Lung (tissue), 12 donors: ENCODE results near the gene SUGCT. TPM values are rescaled to one million over a fixed set of nuclear protein-coding genes. Genes with fewer than 3 reads are reported as not detected.

Experiments used
- ATAC-seq: fragments of 200-7000 bp; cut with Tn5 transposase; one replicate; pipeline ENCODE4 v1.9.1; 2020; ENCODE audit warnings: moderate number of reproducible peaks; ENCODE audit not compliant: insufficient read depth, low FRiP score
- DNase-seq, 3 donors: peaks; one replicate each; pipeline ENCODE4 v3.0.0-alpha.2; 2013 to 2017
- H3K27ac ChIP-seq, 2 donors: one replicate each; pipeline ENCODE4 v1.5.1; 2013; ENCODE audit warnings: mild to moderate bottlenecking in 2 of 2, moderate library complexity in 2 of 2, control low read depth in 1 of 2, inconsistent platforms in 1 of 2, low read depth in 1 of 2, low read length in 1 of 2
- H3K27me3 ChIP-seq, 3 donors: one replicate each; pipeline ENCODE4 v1.5.1; 2013; ENCODE audit warnings: low read length in 2 of 3; ENCODE audit not compliant: control insufficient read depth in 3 of 3, insufficient read depth in 3 of 3
- H3K36me3 ChIP-seq, 4 donors: one replicate each; pipeline ENCODE4 v1.5.1; 2013; ENCODE audit warnings: low read length in 4 of 4, mild to moderate bottlenecking in 1 of 4, moderate library complexity in 1 of 4; ENCODE audit not compliant: control insufficient read depth in 4 of 4, insufficient read depth in 4 of 4
- H3K4me1 ChIP-seq, 5 donors: one replicate each; pipeline ENCODE4 v1.5.1; 2013; ENCODE audit warnings: low read length in 5 of 5, mild to moderate bottlenecking in 2 of 5, moderate library complexity in 1 of 5; ENCODE audit not compliant: control insufficient read depth in 5 of 5, insufficient read depth in 5 of 5
- H3K4me3 ChIP-seq: one replicate; pipeline ENCODE4 v1.5.1; 2013; ENCODE audit warnings: mild to moderate bottlenecking, control low read depth, moderate library complexity
- H3K9ac ChIP-seq, 2 donors: one replicate each; pipeline ENCODE4 v1.5.1; 2013; ENCODE audit warnings: low read length in 2 of 2, control low read depth in 1 of 2; ENCODE audit not compliant: insufficient read depth in 1 of 2
- H3K9me3 ChIP-seq, 4 donors: one replicate each; pipeline ENCODE4 v1.5.1; 2013; ENCODE audit warnings: low read length in 3 of 4, mild to moderate bottlenecking in 1 of 4, moderate library complexity in 1 of 4; ENCODE audit not compliant: control insufficient read depth in 4 of 4, insufficient read depth in 3 of 4
- CTCF ChIP-seq: IDR thresholded peaks from 2 replicates; pipeline ENCODE4 v1.5.1; 2012; ENCODE audit warnings: mild to moderate bottlenecking; ENCODE audit errors: control extremely low read depth, extremely low read depth
- WGBS, 2 donors: extraction: QIAGEN DNeasy Blood & Tissue Kit; methylation state at CpG; one replicate each; pipeline ENCODE4 v1.1.7; 2013; 5-methylcytosine and 5-hydroxymethylcytosine counted together
- polyA plus RNA-seq, 2 donors: library from polyadenylated mRNA; stranded (reverse); fragments of 200-250 nt; gene quantifications; one replicate each; pipeline ENCODE4 v1.2.1, GENCODE V29; 2013
- total RNA-seq, 2 donors: library from RNA; depleted of rRNA in 1 of 2; stranded (reverse); fragments of >200 nt in 1 of 2; gene quantifications; one replicate each; pipeline ENCODE4 v1.2.1, GENCODE V29; 2014 to 2021
- donor health status: control.
- donor health status: control.
- donor health status: Bipolar disorder and iron deficiency.
- donor health status: healthy.
- donor health status: DM: yes; HTN: yes; CAD: no.

Gene SUGCT
- total and polyA plus RNA-seq, 4 donors: 0.23 to 4.2 (median 1.8) TPM

GRCh38 chr7:40885503-40885902, 750.7 kb downstream of the SUGCT start:
- Histone ChIP-seq H3K4me3 (no peak overlapping the region), H3K27me3 (no peaks in the 10 kb centered on the region), H3K9me3 (peaks cover 0 to 11% (median under 1%) of the 10 kb centered on the region in 4 donors), H3K9ac (no peak overlapping the region), H3K36me3 (no peaks in the 10 kb centered on the region), H3K27ac (no peak overlapping the region), H3K4me1 (no peaks in the 10 kb centered on the region)
- no peak for TF ChIP-seq CTCF
- DNase-seq: no peak
- 41 to 57% methylated on average over 2 of the region's 2 CpGs for WGBS, 2 donors
- ATAC-seq: no peak

GRCh38 chr7:40887099-40887498, 752.3 kb downstream of the SUGCT start:
- no peak for DNase-seq
- Histone ChIP-seq H3K4me1 (no peaks in the 10 kb centered on the region), H3K9ac (no peak overlapping the region), H3K4me3 (no peak overlapping the region), H3K9me3 (peaks cover 0 to 11% (median 1%) of the 10 kb centered on the region in 4 donors), H3K36me3 (no peaks in the 10 kb centered on the region), H3K27ac (no peak overlapping the region), H3K27me3 (no peaks in the 10 kb centered on the region)
- no peak for TF ChIP-seq CTCF
- ATAC-seq: no peak

GRCh38 chr7:40888499-40888898, 753.7 kb downstream of the SUGCT start:
- 72 to 73% methylated on average over 1 of the region's 1 CpG for WGBS, 2 donors
- ATAC-seq (no peak), DNase-seq (no peak)
- no peak overlapping the region for H3K9ac ChIP-seq
- H3K36me3 ChIP-seq: no peaks in the 10 kb centered on the region
- no peak overlapping the region for H3K27ac ChIP-seq
- H3K4me1 ChIP-seq: no peaks in the 10 kb centered on the region
- no peaks in the 10 kb centered on the region for H3K27me3 ChIP-seq
- peaks cover 0 to 11% (median 1%) of the 10 kb centered on the region in 4 donors for H3K9me3 ChIP-seq
- no peak overlapping the region for H3K4me3 ChIP-seq
- no peak for TF ChIP-seq CTCF

GRCh38 chr7:40889099-40889498, 754.3 kb downstream of the SUGCT start:
- WGBS, 2 donors: 80 to 88% methylated on average over 4 of the region's 4 CpGs
- TF ChIP-seq CTCF: no peak
- ATAC-seq: no peak

More at GRCh38 chr7:40889099-40889498, 754.3 kb downstream of the SUGCT start:
- no peak overlapping the region for H3K27ac ChIP-seq
- H3K9me3 ChIP-seq: peaks cover 0 to 11% (median 1%) of the 10 kb centered on the region in 4 donors
- no peak for DNase-seq
- no peak overlapping the region for H3K9ac ChIP-seq
- H3K27me3 ChIP-seq: no peaks in the 10 kb centered on the region
- no peak overlapping the region for H3K4me3 ChIP-seq
- no peaks in the 10 kb centered on the region for H3K4me1 ChIP-seq
- no peaks in the 10 kb centered on the region for H3K36me3 ChIP-seq
